GM12878 (cell line): ENCODE measurements around the gene ANXA5. TPM values are rescaled to one million over a fixed set of nuclear protein-coding genes. Genes with fewer than 3 reads are reported as not detected.

Source experiments
- ATAC-seq: fragments of 200-7000 bp; cut with Tn5 transposase; 3 replicates; pipeline ENCODE4 v1.9.1; 2020; ENCODE audit warnings: mild to moderate bottlenecking, moderate library complexity
- BruUV-seq: library from RNA; stranded (reverse); fragments of 400-500 nt; replicated peaks from 2 replicates; lab custom pipeline; 2021; lab: Mats Ljungman, UMichigan
- CTCF ChIA-PET: fragments of 300-600 bp; sonication (Branson Sonifier 250); formaldehyde crosslinking; extraction: SDS; loops from one replicate; lab custom pipeline; 2021; ENCODE audit warnings: inconsistent platforms; lab: Yijun Ruan, JAX
- POLR2A ChIA-PET: fragments of 350-600 bp; formaldehyde crosslinking; extraction: SDS; loops from one replicate; lab custom pipeline; 2021; ENCODE audit warnings: inconsistent platforms; lab: Charles Lee
- RAD21 ChIA-PET: fragments of 300-600 bp; sonication (Branson Sonifier 250); formaldehyde crosslinking; loops from one replicate; lab custom pipeline; 2023; ENCODE audit warnings: antibody characterized with exemption; ENCODE audit not compliant: unreplicated experiment; lab: Charles Lee
- SMC1A ChIA-PET: fragments of 300-600 bp; sonication (Branson Sonifier 250); formaldehyde crosslinking; loops from one replicate; lab custom pipeline; 2023; ENCODE audit not compliant: unreplicated experiment, uncharacterized antibody; lab: Charles Lee
- DNase-seq: peaks from one replicate; pipeline ENCODE4 v3.0.0-alpha.2; 2011; ENCODE audit warnings: low read depth, low spot score
- FAIRE-seq: peaks from 3 replicates; lab custom pipeline; 2011; peaks lifted over from hg19 to GRCh38; lab: Jason Lieb, UNC
- H2AFZ ChIP-seq: 2 replicates; pipeline ENCODE4 v1.6.0; 2011; ENCODE audit warnings: low read depth, low read length, control low read depth; ENCODE audit not compliant: control insufficient read depth
- H3K27ac ChIP-seq: 2 replicates; pipeline ENCODE4 v1.5.1; 2011; ENCODE audit warnings: control low read depth; ENCODE audit not compliant: control insufficient read depth, insufficient read depth
- H3K27me3 ChIP-seq, 2 experiments: replicated peaks in 1 of 2; 2 replicates each; pipeline versions ENCODE4 v1.6.0 to v1.6.1; 2011; ENCODE audit warnings: low read length in 1 of 2; ENCODE audit not compliant: control insufficient read depth in 2 of 2, insufficient read depth in 2 of 2
- H3K36me3 ChIP-seq, 2 experiments: 2 replicates each; pipeline ENCODE4 v1.5.1; 2011; ENCODE audit warnings: low read length in 1 of 2; ENCODE audit not compliant: control insufficient read depth in 2 of 2, insufficient read depth in 2 of 2
- H3K4me1 ChIP-seq: 2 replicates; pipeline ENCODE4 v1.6.1; 2011; ENCODE audit warnings: mild to moderate bottlenecking, low read length, moderate library complexity, mixed read lengths; ENCODE audit not compliant: control insufficient read depth, insufficient read depth
- H3K4me2 ChIP-seq: 2 replicates; pipeline ENCODE4 v1.6.0; 2011; ENCODE audit warnings: control low read depth; ENCODE audit not compliant: control insufficient read depth, insufficient read depth
- H3K4me3 ChIP-seq: fragments of 200-600 bp; sonication (generic); 2 replicates; pipeline ENCODE4 v1.5.1; 2016
- H3K79me2 ChIP-seq: 2 replicates; pipeline ENCODE4 v1.6.0; 2011; ENCODE audit warnings: low read length; ENCODE audit not compliant: control insufficient read depth, insufficient read depth
- H3K9ac ChIP-seq: 2 replicates; pipeline ENCODE4 v1.8.0; 2011; ENCODE audit warnings: low read length, control low read depth, mixed read lengths; ENCODE audit not compliant: control insufficient read depth, insufficient read depth
- H3K9me3 ChIP-seq: replicated peaks from 3 replicates; pipeline ENCODE4 v1.5.1; 2011; ENCODE audit warnings: mild to moderate bottlenecking, low read length; ENCODE audit not compliant: control insufficient read depth, insufficient read depth
- H4K20me1 ChIP-seq: 2 replicates; pipeline ENCODE4 v1.6.0; 2011; ENCODE audit not compliant: control insufficient read depth, insufficient read depth
- POLR2AphosphoS5 ChIP-seq: IDR thresholded peaks from 2 replicates; pipeline ENCODE4 v1.6.1; 2011; ENCODE audit warnings: mild to moderate bottlenecking, low read length, inconsistent platforms
- RCOR1 ChIP-seq: conservative IDR thresholded peaks from 2 replicates; pipeline ENCODE4 v1.6.1; 2012; ENCODE audit warnings: low read depth, low read length, improper control_type of control experiment
- TCF7 ChIP-seq: IDR thresholded peaks from 2 replicates; pipeline ENCODE4 v1.6.1; 2014; ENCODE audit warnings: antibody characterized with exemption, borderline replicate concordance
- WGBS: methylation state at CpG from one replicate; pipeline ENCODE4 v1.1.6; 2016; ENCODE audit warnings: low lambda C conversion rate; ENCODE audit not compliant: insufficient replicate concordance, insufficient coverage; ENCODE audit errors: missing lambda C conversion rate; 5-methylcytosine and 5-hydroxymethylcytosine counted together
- in situ Hi-C: fragments of 300-500 bp; cut with MboI; formaldehyde crosslinking; loops from 9 replicates; pipeline ENCODE4 v1.14.3; 2018; ENCODE audit warnings: mixed read lengths
- intact Hi-C: fragments of 100-400 bp; cut with micrococcal nuclease; formaldehyde crosslinking; loops from one replicate; pipeline ENCODE4 v1.14.2; 2022; ENCODE audit not compliant: unreplicated experiment
- polyA plus RNA-seq, 11 experiments: library from polyadenylated mRNA; depleted of rRNA in 4 of 11; unstranded in 6 of 11; stranded (reverse) in 5 of 11; fragments of >200 nt; fragmentation: Nextera tagmentation in 4 of 11; fragmentation: Illumina TruSeq in 1 of 11; extraction: Ambion mirVana in 4 of 11; extraction: Trizol in 1 of 11; gene quantifications; 1 replicate in 1 of 11; 2 replicates in 10 of 11; pipeline versions ENCODE4 v1.2.1 to v1.2.3, GENCODE V29; 2011 to 2016; ENCODE audit warnings: inconsistent platforms in 2 of 11, missing spikeins in 2 of 11, low read depth in 1 of 11
- total RNA-seq, 4 experiments: library from RNA; depleted of rRNA in 3 of 4; stranded (reverse); fragments of >200 nt in 3 of 4; fragmentation: Illumina TruSeq in 1 of 4; extraction: Trizol in 1 of 4; gene quantifications; 2 replicates each; pipeline versions ENCODE4 v1.2.1 to v1.2.3, GENCODE V29; 2013 to 2021
- TF ChIP-seq, protein P1 (sequence below): fragments of 450-650 bp; formaldehyde crosslinking; IDR thresholded peaks from 2 replicates; pipeline ENCODE4 v1.5.0; 2022; ENCODE audit warnings: mild to moderate bottlenecking, missing genetic modification characterization
- TF ChIP-seq, protein P2 (sequence below): IDR thresholded peaks from 2 replicates; pipeline ENCODE4 v1.6.1; 2011; ENCODE audit warnings: mild to moderate bottlenecking, low read depth, low read length, moderate library complexity; ENCODE audit not compliant: insufficient replicate concordance
- TF ChIP-seq, protein P3 (sequence below): fragments of 450-650 bp; conservative IDR thresholded peaks from 2 replicates; pipeline ENCODE4 v1.6.1; 2017; ENCODE audit warnings: mild to moderate bottlenecking, moderate library complexity
- TF ChIP-seq, protein P4 (sequence below): fragments of 450-650 bp; IDR thresholded peaks from 2 replicates; pipeline ENCODE4 v1.6.1; 2017; ENCODE audit warnings: low read depth, mild to moderate bottlenecking, moderate library complexity
- TF ChIP-seq, protein P5 (sequence below): fragments of 150-350 bp; IDR thresholded peaks from 2 replicates; pipeline ENCODE4 v1.6.1; 2014; ENCODE audit warnings: mild to moderate bottlenecking, low read depth, low read length

The ANXA5 gene
- total and polyA plus RNA-seq, 10 of the 15 experiments (the other 5 are each of a cell fraction or from before 2014, with no cell fraction given): 101 to 249 (median 169) TPM

DNA sequence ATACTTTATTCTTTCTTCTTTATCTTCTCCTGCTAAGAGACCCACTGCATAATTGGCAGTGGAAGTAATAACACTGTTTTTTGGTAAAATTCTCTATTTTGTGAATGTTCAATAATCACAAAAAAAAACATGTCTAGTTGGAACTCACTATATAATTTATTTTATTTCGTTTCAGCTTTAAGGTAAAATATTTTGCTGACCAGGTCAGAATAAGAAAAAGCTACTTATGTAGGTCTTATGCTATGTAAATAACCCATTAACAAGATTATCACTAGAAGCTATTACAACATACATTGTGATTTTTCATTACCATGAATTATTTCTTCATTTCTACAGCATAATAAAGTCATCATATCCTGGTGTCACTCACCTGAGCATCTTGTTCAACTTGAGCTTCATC is 19.3 kb downstream of the ANXA5 start (continued):
- TF ChIP-seq, protein P1, sequence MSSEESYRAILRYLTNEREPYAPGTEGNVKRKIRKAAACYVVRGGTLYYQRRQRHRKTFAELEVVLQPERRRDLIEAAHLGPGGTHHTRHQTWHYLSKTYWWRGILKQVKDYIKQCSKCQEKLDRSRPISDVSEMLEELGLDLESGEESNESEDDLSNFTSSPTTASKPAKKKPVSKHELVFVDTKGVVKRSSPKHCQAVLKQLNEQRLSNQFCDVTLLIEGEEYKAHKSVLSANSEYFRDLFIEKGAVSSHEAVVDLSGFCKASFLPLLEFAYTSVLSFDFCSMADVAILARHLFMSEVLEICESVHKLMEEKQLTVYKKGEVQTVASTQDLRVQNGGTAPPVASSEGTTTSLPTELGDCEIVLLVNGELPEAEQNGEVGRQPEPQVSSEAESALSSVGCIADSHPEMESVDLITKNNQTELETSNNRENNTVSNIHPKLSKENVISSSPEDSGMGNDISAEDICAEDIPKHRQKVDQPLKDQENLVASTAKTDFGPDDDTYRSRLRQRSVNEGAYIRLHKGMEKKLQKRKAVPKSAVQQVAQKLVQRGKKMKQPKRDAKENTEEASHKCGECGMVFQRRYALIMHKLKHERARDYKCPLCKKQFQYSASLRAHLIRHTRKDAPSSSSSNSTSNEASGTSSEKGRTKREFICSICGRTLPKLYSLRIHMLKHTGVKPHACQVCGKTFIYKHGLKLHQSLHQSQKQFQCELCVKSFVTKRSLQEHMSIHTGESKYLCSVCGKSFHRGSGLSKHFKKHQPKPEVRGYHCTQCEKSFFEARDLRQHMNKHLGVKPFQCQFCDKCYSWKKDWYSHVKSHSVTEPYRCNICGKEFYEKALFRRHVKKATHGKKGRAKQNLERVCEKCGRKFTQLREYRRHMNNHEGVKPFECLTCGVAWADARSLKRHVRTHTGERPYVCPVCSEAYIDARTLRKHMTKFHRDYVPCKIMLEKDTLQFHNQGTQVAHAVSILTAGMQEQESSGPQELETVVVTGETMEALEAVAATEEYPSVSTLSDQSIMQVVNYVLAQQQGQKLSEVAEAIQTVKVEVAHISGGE: no peak
- TF ChIP-seq POLR2AphosphoS5: no peak
- TF ChIP-seq, protein P2, sequence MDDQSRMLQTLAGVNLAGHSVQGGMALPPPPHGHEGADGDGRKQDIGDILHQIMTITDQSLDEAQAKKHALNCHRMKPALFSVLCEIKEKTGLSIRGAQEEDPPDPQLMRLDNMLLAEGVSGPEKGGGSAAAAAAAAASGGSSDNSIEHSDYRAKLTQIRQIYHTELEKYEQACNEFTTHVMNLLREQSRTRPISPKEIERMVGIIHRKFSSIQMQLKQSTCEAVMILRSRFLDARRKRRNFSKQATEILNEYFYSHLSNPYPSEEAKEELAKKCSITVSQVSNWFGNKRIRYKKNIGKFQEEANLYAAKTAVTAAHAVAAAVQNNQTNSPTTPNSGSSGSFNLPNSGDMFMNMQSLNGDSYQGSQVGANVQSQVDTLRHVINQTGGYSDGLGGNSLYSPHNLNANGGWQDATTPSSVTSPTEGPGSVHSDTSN: no peak
- TF ChIP-seq, all 136 proteins: peak for 0

DNA sequence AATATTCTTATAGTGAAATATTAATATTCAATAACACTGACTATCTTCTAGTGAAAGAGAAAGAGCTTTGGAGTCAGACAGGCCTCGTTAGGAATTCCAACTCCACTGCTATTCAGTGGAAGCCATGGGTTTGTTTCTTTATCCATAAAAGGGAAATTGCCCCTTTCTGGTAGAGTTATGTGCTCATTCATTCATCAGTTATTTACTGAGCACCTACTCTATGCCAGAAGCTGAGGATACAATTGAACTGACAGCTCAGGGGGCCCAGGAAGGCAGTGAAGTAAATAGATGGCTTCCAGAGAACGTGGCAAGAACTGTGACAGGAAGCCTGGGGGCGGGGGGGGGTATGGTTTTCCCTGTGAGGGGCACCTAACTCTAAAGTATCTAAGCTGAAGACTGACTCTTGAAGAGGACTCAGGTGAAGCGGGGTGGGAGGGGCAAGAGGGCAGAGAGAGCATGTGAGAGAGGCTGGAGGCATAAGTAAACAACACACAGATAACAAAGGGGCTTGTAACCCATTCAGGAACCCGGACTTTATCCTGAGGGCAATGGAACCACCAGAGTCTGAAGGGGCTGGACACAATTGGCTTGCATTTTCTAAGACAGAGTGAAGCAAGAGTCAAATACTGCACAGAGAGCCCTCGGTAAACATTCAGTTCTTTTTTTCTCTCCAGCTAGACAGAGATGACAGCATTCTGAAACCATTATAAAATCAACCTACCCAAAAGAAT is 20.3 kb downstream of the ANXA5 start:
- BruUV-seq: no TSS peak
- H3K4me2 ChIP-seq: no peak overlapping the region
- no peak overlapping the region for H3K9ac ChIP-seq
- H3K4me3 ChIP-seq: no peak overlapping the region
- DNase-seq (no peak), ATAC-seq (no peak), FAIRE-seq (no peak)
- intact Hi-C loops (no loop called here), in situ Hi-C loops (no loop called here)
- H3K36me3 ChIP-seq: peaks cover 5 to 29% of the 10 kb centered on the region in 2 experiments
- no peaks in the 10 kb centered on the region for H3K9me3 ChIP-seq
- 81% methylated on average over 6 of the region's 6 CpGs for WGBS
- no peaks in the 10 kb centered on the region for H3K79me2 ChIP-seq
- H3K4me1 ChIP-seq: no peaks in the 10 kb centered on the region
- no peak overlapping the region for H2AFZ ChIP-seq
- POLR2A ChIA-PET: no interaction called here
- no peak overlapping the region for H3K27ac ChIP-seq
- RAD21 ChIA-PET: no interaction called here
- H4K20me1 ChIP-seq: no peaks in the 10 kb centered on the region
- CTCF ChIA-PET: interaction anchor here (1.6 kb wide), 1 partner anchor 20 kb away, joined by 3 read pairs; no protein-coding TSS in a partner anchor
- H3K27me3 ChIP-seq: no peaks in the 10 kb centered on the region
- SMC1A ChIA-PET: interaction anchor here (0.6 kb wide), 1 partner anchor 10 kb away, joined by 3 read pairs; no protein-coding TSS in a partner anchor
- TF ChIP-seq, protein P3, sequence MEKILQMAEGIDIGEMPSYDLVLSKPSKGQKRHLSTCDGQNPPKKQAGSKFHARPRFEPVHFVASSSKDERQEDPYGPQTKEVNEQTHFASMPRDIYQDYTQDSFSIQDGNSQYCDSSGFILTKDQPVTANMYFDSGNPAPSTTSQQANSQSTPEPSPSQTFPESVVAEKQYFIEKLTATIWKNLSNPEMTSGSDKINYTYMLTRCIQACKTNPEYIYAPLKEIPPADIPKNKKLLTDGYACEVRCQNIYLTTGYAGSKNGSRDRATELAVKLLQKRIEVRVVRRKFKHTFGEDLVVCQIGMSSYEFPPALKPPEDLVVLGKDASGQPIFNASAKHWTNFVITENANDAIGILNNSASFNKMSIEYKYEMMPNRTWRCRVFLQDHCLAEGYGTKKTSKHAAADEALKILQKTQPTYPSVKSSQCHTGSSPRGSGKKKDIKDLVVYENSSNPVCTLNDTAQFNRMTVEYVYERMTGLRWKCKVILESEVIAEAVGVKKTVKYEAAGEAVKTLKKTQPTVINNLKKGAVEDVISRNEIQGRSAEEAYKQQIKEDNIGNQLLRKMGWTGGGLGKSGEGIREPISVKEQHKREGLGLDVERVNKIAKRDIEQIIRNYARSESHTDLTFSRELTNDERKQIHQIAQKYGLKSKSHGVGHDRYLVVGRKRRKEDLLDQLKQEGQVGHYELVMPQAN: no peak
- TF ChIP-seq, protein P4, sequence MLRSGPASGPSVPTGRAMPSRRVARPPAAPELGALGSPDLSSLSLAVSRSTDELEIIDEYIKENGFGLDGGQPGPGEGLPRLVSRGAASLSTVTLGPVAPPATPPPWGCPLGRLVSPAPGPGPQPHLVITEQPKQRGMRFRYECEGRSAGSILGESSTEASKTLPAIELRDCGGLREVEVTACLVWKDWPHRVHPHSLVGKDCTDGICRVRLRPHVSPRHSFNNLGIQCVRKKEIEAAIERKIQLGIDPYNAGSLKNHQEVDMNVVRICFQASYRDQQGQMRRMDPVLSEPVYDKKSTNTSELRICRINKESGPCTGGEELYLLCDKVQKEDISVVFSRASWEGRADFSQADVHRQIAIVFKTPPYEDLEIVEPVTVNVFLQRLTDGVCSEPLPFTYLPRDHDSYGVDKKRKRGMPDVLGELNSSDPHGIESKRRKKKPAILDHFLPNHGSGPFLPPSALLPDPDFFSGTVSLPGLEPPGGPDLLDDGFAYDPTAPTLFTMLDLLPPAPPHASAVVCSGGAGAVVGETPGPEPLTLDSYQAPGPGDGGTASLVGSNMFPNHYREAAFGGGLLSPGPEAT: no peak
- TF ChIP-seq, protein P5, sequence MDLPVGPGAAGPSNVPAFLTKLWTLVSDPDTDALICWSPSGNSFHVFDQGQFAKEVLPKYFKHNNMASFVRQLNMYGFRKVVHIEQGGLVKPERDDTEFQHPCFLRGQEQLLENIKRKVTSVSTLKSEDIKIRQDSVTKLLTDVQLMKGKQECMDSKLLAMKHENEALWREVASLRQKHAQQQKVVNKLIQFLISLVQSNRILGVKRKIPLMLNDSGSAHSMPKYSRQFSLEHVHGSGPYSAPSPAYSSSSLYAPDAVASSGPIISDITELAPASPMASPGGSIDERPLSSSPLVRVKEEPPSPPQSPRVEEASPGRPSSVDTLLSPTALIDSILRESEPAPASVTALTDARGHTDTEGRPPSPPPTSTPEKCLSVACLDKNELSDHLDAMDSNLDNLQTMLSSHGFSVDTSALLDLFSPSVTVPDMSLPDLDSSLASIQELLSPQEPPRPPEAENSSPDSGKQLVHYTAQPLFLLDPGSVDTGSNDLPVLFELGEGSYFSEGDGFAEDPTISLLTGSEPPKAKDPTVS: no peak
- TF ChIP-seq TCF7 (no peak), RCOR1 (no peak)
